ENCODE data around the gene NBDY. TPM values are rescaled to one million over a fixed set of nuclear protein-coding genes. Genes with fewer than 3 reads are reported as not detected.
"Not testable (repeated sequence)": the region's sequence is repeated elsewhere in the genome, so short reads cannot be mapped to it uniquely, and the experiment has no call there.

NBDY gene
- total RNA-seq, 1 donor from 2014 or later: 53.6 TPM

DNA sequence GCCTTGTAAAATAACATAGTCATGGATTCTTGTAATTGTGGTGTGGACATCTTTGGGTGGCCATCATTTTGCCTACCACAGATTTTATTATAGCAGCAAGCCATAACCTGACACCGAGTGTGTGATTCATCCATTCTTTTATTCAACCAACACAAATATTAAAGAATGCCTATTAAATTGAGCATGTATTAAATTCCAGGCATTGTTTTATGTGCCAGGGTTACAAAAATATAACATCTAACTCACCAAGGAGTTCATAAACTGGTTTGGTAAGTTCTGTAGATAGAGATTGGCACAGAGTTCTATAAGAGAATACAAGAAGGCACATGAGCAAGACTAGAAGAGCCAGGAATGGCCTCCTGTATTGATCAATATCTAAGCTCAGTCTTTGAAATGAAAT is 18.0 kb downstream of the NBDY start:
- Mint-ChIP-seq H3K4me3 (ENCODE audit: unreplicated experiment) (no peak overlapping the region), H3K9me3 (ENCODE audit: unreplicated experiment) (no peaks in the 10 kb centered on the region), H3K27ac (ENCODE audit: unreplicated experiment) (no peak overlapping the region), H3K4me1 (ENCODE audit: low read depth, unreplicated experiment) (no peaks in the 10 kb centered on the region), H3K27me3 (ENCODE audit: unreplicated experiment) (peaks cover 2% of the 10 kb centered on the region), H3K36me3 (ENCODE audit: unreplicated experiment) (peaks cover 6% of the 10 kb centered on the region)
- TF ChIP-seq, protein P1, sequence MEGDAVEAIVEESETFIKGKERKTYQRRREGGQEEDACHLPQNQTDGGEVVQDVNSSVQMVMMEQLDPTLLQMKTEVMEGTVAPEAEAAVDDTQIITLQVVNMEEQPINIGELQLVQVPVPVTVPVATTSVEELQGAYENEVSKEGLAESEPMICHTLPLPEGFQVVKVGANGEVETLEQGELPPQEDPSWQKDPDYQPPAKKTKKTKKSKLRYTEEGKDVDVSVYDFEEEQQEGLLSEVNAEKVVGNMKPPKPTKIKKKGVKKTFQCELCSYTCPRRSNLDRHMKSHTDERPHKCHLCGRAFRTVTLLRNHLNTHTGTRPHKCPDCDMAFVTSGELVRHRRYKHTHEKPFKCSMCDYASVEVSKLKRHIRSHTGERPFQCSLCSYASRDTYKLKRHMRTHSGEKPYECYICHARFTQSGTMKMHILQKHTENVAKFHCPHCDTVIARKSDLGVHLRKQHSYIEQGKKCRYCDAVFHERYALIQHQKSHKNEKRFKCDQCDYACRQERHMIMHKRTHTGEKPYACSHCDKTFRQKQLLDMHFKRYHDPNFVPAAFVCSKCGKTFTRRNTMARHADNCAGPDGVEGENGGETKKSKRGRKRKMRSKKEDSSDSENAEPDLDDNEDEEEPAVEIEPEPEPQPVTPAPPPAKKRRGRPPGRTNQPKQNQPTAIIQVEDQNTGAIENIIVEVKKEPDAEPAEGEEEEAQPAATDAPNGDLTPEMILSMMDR (IDR thresholded peaks at IDR 0.05; ENCODE audit: partially characterized antibody, unreplicated experiment): no peak
- DNase-seq: no peak

DNA sequence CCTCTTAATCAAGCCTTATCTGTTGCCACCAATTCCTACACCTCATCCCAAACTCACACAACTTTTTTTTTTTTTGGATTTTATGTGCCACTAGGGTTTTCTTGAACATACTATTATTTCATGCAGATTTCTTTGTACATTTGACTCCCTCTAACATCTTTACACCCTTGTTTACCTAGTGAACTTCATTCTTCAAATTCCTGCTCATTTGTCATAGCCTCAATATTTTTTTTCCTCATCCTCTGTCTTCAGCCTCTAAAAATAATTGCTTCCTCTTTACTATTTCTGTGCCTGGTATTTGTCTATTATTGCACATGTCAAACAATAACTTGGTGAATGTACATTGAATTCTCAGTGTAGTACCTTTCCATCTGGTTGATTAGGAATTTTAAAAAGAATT is 22.0 kb downstream of the NBDY start:
- TF ChIP-seq, protein P1 (IDR thresholded peaks at IDR 0.05; ENCODE audit: partially characterized antibody, unreplicated experiment): no peak
- H3K36me3 Mint-ChIP-seq (ENCODE audit: unreplicated experiment): peaks cover 13% of the 10 kb centered on the region
- H3K4me3 Mint-ChIP-seq (ENCODE audit: unreplicated experiment): no peak overlapping the region
- no peak overlapping the region for H3K27ac Mint-ChIP-seq (ENCODE audit: unreplicated experiment)
- no peaks in the 10 kb centered on the region for H3K4me1 Mint-ChIP-seq (ENCODE audit: low read depth, unreplicated experiment)
- H3K9me3 Mint-ChIP-seq (ENCODE audit: unreplicated experiment): no peaks in the 10 kb centered on the region
- DNase-seq: no peak
- H3K27me3 Mint-ChIP-seq (ENCODE audit: unreplicated experiment): peaks cover 2% of the 10 kb centered on the region

DNA sequence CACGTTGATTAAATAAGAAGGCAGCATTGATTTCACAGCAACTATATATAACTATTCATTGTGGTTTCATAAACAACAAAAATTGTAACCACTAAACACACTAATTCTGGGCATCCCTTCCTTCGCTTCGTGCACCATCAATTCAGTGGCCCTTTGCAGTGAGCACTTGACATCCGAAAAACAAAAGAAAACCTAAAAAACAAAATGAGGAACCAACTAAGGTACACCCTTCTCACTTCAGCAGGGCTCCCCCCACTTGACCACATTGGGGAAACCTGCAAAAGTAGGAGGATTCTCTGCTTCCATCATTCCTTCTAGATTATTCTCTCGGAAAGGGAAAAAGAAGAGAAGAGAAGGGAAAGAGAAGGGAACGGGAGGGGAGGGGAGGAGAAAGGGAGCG is 28.3 kb downstream of the NBDY start:
- peaks cover 4% of the 10 kb centered on the region for H3K9me3 Mint-ChIP-seq (ENCODE audit: unreplicated experiment)
- H3K27ac Mint-ChIP-seq (ENCODE audit: unreplicated experiment): no peak overlapping the region
- peaks cover 8% of the 10 kb centered on the region for H3K4me1 Mint-ChIP-seq (ENCODE audit: low read depth, unreplicated experiment)
- DNase-seq: no peak
- TF ChIP-seq, protein P1 (IDR thresholded peaks at IDR 0.05; ENCODE audit: partially characterized antibody, unreplicated experiment): no peak
- peaks cover 15% of the 10 kb centered on the region for H3K36me3 Mint-ChIP-seq (ENCODE audit: unreplicated experiment)
- H3K27me3 Mint-ChIP-seq (ENCODE audit: unreplicated experiment): peaks cover 4% of the 10 kb centered on the region
- no peak overlapping the region for H3K4me3 Mint-ChIP-seq (ENCODE audit: unreplicated experiment)

DNA sequence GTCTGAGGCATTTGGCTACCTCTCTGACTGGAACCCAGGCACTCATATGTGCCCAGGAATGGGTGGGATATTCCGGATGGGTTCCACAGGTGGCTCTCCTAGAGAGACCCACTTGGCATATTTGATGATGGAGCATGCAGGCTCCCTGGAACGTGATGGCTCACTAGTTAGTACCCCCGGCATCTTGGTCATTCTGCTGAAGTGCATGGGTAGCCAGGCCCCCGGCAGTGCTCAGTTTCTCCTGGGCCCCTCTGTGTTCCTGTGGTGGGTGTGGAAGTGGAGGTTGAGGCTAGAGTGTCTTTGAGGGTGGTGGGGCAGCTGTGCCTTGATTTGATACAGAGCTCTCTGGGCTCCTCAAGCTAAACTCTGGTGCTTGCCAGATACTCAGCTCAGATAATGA is 29.4 kb downstream of the NBDY start:
- no peak for DNase-seq
- peaks cover 14% of the 10 kb centered on the region for H3K36me3 Mint-ChIP-seq (ENCODE audit: unreplicated experiment)
- TF ChIP-seq, protein P1 (IDR thresholded peaks at IDR 0.05; ENCODE audit: partially characterized antibody, unreplicated experiment): no peak
- H3K9me3 Mint-ChIP-seq (ENCODE audit: unreplicated experiment): peaks cover 6% of the 10 kb centered on the region
- peaks cover 14% of the 10 kb centered on the region for H3K4me1 Mint-ChIP-seq (ENCODE audit: low read depth, unreplicated experiment)
- H3K4me3 Mint-ChIP-seq (ENCODE audit: unreplicated experiment): no peak overlapping the region
- no peak overlapping the region for H3K27ac Mint-ChIP-seq (ENCODE audit: unreplicated experiment)
- peaks cover 6% of the 10 kb centered on the region for H3K27me3 Mint-ChIP-seq (ENCODE audit: unreplicated experiment)

DNA sequence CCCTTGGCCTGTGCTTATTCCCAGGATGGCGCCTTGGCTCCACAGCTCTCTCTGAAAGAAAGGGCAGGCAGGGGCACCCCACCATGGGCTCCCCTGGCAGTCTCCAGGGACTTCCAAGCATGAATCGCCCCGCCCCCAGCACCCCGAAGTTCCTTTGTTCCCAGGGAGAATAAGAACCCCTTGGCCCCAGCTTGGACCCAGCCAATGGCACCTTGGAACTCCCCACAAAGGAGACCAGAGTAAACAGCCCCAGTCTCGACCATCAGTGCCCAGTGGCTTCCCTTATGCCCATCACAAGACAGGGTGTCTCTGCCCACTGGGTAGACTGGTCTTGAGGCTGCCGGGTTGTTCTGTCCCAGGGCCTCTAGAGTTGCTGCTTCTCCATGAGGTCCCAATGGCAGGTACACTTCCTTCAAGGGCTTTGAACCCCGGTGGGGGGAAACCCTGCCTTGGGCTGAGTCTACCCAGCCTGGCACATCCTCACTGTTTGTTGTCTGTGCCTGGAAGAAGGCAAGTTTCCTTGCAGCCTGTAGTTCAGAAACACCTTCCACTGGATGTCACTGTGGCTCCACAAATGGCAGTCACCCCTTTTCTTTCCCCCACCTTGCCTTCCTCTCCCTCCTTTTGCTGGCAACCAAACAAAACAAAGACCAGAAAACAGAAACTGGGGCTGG is 30.8 kb downstream of the NBDY start:
- no peak for DNase-seq

DNA sequence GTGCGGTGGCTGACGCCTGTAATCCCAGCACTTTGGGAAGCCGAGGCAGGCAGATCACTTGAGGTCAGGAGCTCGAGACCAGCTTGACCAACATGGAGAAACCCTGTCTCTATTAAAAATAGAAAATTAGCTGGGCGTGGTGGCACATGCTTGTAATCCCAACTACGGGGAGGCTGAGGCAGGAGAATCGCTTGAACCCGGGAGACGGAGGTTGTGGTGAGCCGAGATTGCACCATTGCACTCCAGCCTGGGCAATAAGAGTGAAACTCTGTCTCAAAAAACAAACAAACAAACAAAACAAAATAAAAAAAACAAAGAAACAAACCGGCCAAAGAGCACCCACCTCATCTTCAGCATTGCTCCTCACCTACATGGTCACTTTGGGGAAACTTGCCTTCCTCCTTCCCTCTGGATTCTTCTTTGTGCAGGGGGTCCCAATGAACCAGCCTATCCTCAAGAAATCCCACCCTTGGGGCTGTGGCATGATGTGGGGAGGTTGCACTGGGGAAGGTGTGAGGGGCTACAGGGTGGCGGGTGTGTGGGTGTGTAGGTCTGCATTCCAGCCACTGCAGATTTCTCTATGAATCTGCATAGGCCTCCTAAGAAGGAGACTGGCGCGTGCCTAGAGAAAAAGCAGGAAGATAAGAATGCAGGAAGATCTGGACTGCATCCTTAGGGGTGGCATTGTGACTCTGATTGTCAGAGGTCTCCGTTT is 31.5 kb downstream of the NBDY start:
- not testable (repeated sequence) for H3K36me3 Mint-ChIP-seq (ENCODE audit: unreplicated experiment); H3K9me3 Mint-ChIP-seq (ENCODE audit: unreplicated experiment); DNase-seq; H3K27ac Mint-ChIP-seq (ENCODE audit: unreplicated experiment); H3K4me3 Mint-ChIP-seq (ENCODE audit: unreplicated experiment); H3K27me3 Mint-ChIP-seq (ENCODE audit: unreplicated experiment)
- H3K4me1 Mint-ChIP-seq (ENCODE audit: low read depth, unreplicated experiment): peaks cover 20% of the 10 kb centered on the region

More for the DNA sequence above, 30.8 kb downstream of the NBDY start:
- peaks cover 8% of the 10 kb centered on the region for H3K36me3 Mint-ChIP-seq (ENCODE audit: unreplicated experiment)
- no peak overlapping the region for H3K4me3 Mint-ChIP-seq (ENCODE audit: unreplicated experiment)
- TF ChIP-seq, protein P1 (IDR thresholded peaks at IDR 0.05; ENCODE audit: partially characterized antibody, unreplicated experiment): no peak
- H3K27me3 Mint-ChIP-seq (ENCODE audit: unreplicated experiment): peaks cover 7% of the 10 kb centered on the region
- H3K4me1 Mint-ChIP-seq (ENCODE audit: low read depth, unreplicated experiment): peaks cover 14% of the 10 kb centered on the region
- no peak overlapping the region for H3K27ac Mint-ChIP-seq (ENCODE audit: unreplicated experiment)
- H3K9me3 Mint-ChIP-seq (ENCODE audit: unreplicated experiment): peaks cover 6% of the 10 kb centered on the region

Measured in glutamatergic neuron (in vitro differentiated cells).